ENCODE data around the gene ZNF350.

GRCh38 chr19:51986309-51987291, at the start of gene ZNF350:
- no peak for TF ChIP-seq CTCF (IDR thresholded peaks at IDR 0.05 in 2 of 3, conservative IDR thresholded peaks at IDR 0.05 in 1 of 3; ENCODE audit: borderline replicate concordance in 1 of 3, insufficient read depth in 1 of 3, low read depth in 2 of 3, low read length in 2 of 3)
- no peak for TF ChIP-seq POLR2A (IDR thresholded peaks at IDR 0.05; ENCODE audit: borderline replicate concordance, extremely low read depth, insufficient read depth, insufficient read length)
- TF ChIP-seq SP1 (IDR thresholded peaks at IDR 0.05; ENCODE audit: low read depth) = peak; percentile 75
- TF ChIP-seq TCF7L2 (IDR thresholded peaks at IDR 0.05; ENCODE audit: borderline replicate concordance, extremely low read depth, insufficient read depth, insufficient read length) = no peak
- TF ChIP-seq POLR2AphosphoS5 (IDR thresholded peaks at IDR 0.05; ENCODE audit: low read depth, low read length) = no peak
- TF ChIP-seq EZH2 (IDR thresholded peaks at IDR 0.05) = no peak
- TF ChIP-seq SIN3A (IDR thresholded peaks at IDR 0.05; ENCODE audit: low read depth) = no peak; the same call in 1 of the 2 replicates
- TF ChIP-seq CEBPB (IDR thresholded peaks at IDR 0.05; ENCODE audit: low read depth) = no peak
- no peak for TF ChIP-seq ZNF274 (IDR thresholded peaks at IDR 0.05; ENCODE audit: low read depth, low read length)

All from HCT116 (cell line).